Keratinocyte (primary cell): ENCODE measurements around the gene CDIPT. TPM values are rescaled to one million over a fixed set of nuclear protein-coding genes. Genes with fewer than 3 reads are reported as not detected.

Experiments
- DNase-seq: peaks from one replicate; pipeline ENCODE4 v3.0.0-alpha.2; 2011; ENCODE audit warnings: low read depth, missing footprints, low spot score
- FAIRE-seq: peaks from 2 replicates; lab custom pipeline; 2011; peaks lifted over from hg19 to GRCh38; lab: Jason Lieb, UNC
- H2AFZ ChIP-seq: 2 replicates; pipeline ENCODE4 v1.6.0; 2012; ENCODE audit warnings: low read length, control low read depth, inconsistent platforms; ENCODE audit not compliant: control insufficient read depth
- H3K27ac ChIP-seq: 2 replicates; pipeline ENCODE4 v1.5.1; 2011; ENCODE audit warnings: low read length; ENCODE audit not compliant: control insufficient read depth, insufficient read depth
- H3K27me3 ChIP-seq: 3 replicates; pipeline ENCODE4 v1.6.0; 2011; ENCODE audit warnings: low read length; ENCODE audit not compliant: control insufficient read depth, insufficient read depth; ENCODE audit errors: extremely low read depth
- H3K36me3 ChIP-seq, 2 experiments: 2 replicates in 1 of 2; 3 replicates in 1 of 2; pipeline ENCODE4 v1.5.1; 2011; ENCODE audit warnings: low read length in 2 of 2, mild to moderate bottlenecking in 1 of 2; ENCODE audit not compliant: control insufficient read depth in 2 of 2, insufficient read depth in 2 of 2; ENCODE audit errors: extremely low read depth in 1 of 2
- H3K4me1 ChIP-seq: 3 replicates; pipeline ENCODE4 v1.5.1; 2011; ENCODE audit warnings: low read length; ENCODE audit not compliant: control insufficient read depth, insufficient read depth; ENCODE audit errors: extremely low read depth
- H3K4me2 ChIP-seq: 3 replicates; pipeline ENCODE4 v1.6.0; 2011; ENCODE audit warnings: low read depth, low read length; ENCODE audit not compliant: control insufficient read depth, insufficient read depth; ENCODE audit errors: extremely low read depth
- H3K4me3 ChIP-seq, 3 experiments: fragments of 200-600 bp in 1 of 3; sonication (generic) in 1 of 3; 2 replicates in 2 of 3; 3 replicates in 1 of 3; pipeline ENCODE4 v1.5.1; 2011 to 2016; ENCODE audit warnings: low read length in 3 of 3, mild to moderate bottlenecking in 3 of 3, control low read depth in 2 of 3, inconsistent platforms in 1 of 3, low read depth in 1 of 3, mixed read lengths in 1 of 3, mixed run types in 1 of 3, moderate library complexity in 1 of 3; ENCODE audit not compliant: control insufficient read depth in 2 of 3, insufficient read depth in 2 of 3; ENCODE audit errors: extremely low read depth in 1 of 3
- H3K79me2 ChIP-seq: 2 replicates; pipeline ENCODE4 v1.6.0; 2012; ENCODE audit warnings: low read length; ENCODE audit not compliant: control insufficient read depth, insufficient read depth
- H3K9ac ChIP-seq: 3 replicates; pipeline ENCODE4 v1.6.0; 2011; ENCODE audit warnings: low read length; ENCODE audit not compliant: control insufficient read depth, insufficient read depth; ENCODE audit errors: extremely low read depth
- H3K9me1 ChIP-seq: 3 replicates; pipeline ENCODE4 v1.6.0; 2011; ENCODE audit warnings: low read length; ENCODE audit not compliant: control insufficient read depth, insufficient read depth; ENCODE audit errors: extremely low read depth
- H3K9me3 ChIP-seq: 2 replicates; pipeline ENCODE4 v1.5.1; 2012; ENCODE audit warnings: low read depth, low read length; ENCODE audit not compliant: control insufficient read depth
- H4K20me1 ChIP-seq: 3 replicates; pipeline ENCODE4 v1.6.0; 2011; ENCODE audit warnings: low read length; ENCODE audit not compliant: control insufficient read depth, insufficient read depth; ENCODE audit errors: extremely low read depth
- EZH2 ChIP-seq: IDR thresholded peaks from one replicate; pipeline ENCODE4 v1.6.1; 2012; ENCODE audit warnings: inconsistent platforms, mild to moderate bottlenecking, low read length, moderate library complexity
- dilution Hi-C: fragments of 300-500 bp; cut with MboI; formaldehyde crosslinking; loops from one replicate; pipeline ENCODE4 v1.7.0; 2020; ENCODE audit warnings: low sequenced_read_pairs; ENCODE audit not compliant: extremely low pct_ligation_motif_present
- polyA plus RNA-seq, 5 experiments: library from polyadenylated mRNA; depleted of rRNA in 3 of 5; stranded (reverse) in 3 of 5; stranded (forward) in 1 of 5; unstranded in 1 of 5; fragments of >200 nt; gene quantifications; 1 replicate in 1 of 5; 2 replicates in 3 of 5; 3 replicates in 1 of 5; pipeline versions ENCODE4 v1.2.1 to v1.2.3, GENCODE V29; 2011 to 2012; ENCODE audit warnings: missing spikeins in 2 of 5, low read depth in 1 of 5, low replicate concordance in 1 of 5
- TF ChIP-seq, protein P1 (sequence below), 3 experiments: IDR thresholded peaks in 1 of 3; conservative IDR thresholded peaks in 1 of 3; optimal IDR thresholded peaks in 1 of 3; 2 replicates in 2 of 3; 3 replicates in 1 of 3; pipeline versions ENCODE3 to v1.5.1; 2011; ENCODE audit warnings: low read length in 3 of 3, mild to moderate bottlenecking in 3 of 3, moderate library complexity in 2 of 3, control low read depth in 1 of 3, inconsistent platforms in 1 of 3; ENCODE audit not compliant: insufficient read depth in 2 of 3; ENCODE audit errors: extremely low read depth in 1 of 3

The CDIPT gene
- polyA plus RNA-seq, 1 donor (not counting 4 experiments of a cell fraction or from before 2014, with no cell fraction given) = 49.5 TPM

DNA sequence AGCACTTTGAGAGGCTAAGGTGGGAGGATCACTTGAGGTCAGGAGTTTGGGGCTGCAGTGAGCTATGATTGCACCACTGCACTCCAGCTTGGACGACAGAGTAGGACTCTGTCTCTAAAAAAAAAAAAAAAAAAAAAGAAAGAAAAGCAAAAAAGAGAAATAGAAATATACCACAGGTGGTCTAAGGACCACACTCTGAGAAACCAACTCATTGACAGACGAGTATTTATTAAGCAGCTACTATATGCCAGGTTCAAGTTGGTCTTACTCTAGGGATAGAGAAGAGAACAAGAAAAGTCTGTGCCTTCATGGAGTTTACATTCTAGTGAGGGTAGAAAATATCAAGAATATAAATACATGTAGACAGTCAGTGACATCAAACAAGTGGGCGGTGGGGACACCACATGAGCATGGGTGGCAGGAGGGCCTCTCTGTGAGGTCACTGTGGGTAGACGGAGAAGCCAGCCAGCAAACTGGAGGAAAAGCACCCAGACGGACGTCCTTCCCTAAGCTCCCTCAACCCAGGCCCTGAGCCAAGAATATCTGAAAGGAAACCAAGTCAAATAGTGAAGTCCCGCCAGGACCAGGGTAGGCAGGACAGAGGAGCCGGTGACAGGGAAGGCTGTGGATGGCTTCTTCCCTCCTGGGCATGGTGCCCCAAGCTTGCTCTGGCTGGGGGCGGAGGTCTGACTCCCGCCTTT lies 4.7 kb downstream of the CDIPT start:
- Histone ChIP-seq H3K36me3 (peaks cover 9 to 13% of the 10 kb centered on the region in 2 experiments), H3K27ac (no peak overlapping the region), H3K79me2 (peaks cover 8% of the 10 kb centered on the region), H3K9me1 (peaks cover 2% of the 10 kb centered on the region), H4K20me1 (no peaks in the 10 kb centered on the region), H3K27me3 (no peaks in the 10 kb centered on the region), H3K9ac (no peak overlapping the region), H3K4me3 (no peak overlapping the region), H3K4me2 (no peak overlapping the region), H2AFZ (no peak overlapping the region), H3K9me3 (no peaks in the 10 kb centered on the region), H3K4me1 (peaks cover 4% of the 10 kb centered on the region)
- DNase-seq = no peak
- TF ChIP-seq, protein P1, sequence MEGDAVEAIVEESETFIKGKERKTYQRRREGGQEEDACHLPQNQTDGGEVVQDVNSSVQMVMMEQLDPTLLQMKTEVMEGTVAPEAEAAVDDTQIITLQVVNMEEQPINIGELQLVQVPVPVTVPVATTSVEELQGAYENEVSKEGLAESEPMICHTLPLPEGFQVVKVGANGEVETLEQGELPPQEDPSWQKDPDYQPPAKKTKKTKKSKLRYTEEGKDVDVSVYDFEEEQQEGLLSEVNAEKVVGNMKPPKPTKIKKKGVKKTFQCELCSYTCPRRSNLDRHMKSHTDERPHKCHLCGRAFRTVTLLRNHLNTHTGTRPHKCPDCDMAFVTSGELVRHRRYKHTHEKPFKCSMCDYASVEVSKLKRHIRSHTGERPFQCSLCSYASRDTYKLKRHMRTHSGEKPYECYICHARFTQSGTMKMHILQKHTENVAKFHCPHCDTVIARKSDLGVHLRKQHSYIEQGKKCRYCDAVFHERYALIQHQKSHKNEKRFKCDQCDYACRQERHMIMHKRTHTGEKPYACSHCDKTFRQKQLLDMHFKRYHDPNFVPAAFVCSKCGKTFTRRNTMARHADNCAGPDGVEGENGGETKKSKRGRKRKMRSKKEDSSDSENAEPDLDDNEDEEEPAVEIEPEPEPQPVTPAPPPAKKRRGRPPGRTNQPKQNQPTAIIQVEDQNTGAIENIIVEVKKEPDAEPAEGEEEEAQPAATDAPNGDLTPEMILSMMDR (optimal IDR thresholded peaks at IDR 0.05 in 1 of 3, IDR thresholded peaks at IDR 0.05 in 1 of 3, conservative IDR thresholded peaks at IDR 0.05 in 1 of 3; ENCODE audit: extremely low read depth in 1 of 3, insufficient read depth in 2 of 3, low read length in 3 of 3) = no peak
- TF ChIP-seq EZH2 = no peak
- FAIRE-seq = no peak
- dilution Hi-C loops = no loop called here

DNA sequence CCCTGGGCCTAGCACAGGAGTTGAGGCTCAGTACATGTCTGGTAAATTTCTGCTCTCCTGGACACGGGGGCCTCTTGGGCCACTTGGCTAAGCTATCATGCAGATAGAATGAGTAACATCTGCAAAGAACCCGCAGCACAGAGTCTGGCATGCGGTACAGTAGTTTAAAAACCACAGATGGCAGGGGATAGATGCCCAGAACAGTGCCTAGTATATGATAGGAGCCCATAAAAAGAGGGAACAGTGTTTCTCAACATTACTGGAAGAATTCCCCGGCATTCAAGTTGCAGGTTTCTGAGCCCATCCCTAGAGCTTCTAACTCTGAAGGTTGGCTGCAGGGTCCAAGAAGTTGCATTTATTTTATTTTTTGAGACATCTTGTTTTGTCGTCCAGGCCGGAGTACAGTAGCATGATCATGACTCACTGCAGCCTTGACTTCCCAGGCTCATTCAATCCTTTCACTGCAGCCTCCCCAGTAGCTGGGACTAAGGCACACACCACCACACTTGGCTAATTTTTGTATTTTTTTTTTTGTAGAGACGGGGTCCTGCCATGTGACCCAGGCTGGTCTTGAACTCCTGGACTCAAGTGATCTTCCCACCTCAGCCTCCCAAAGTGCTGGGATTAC lies 5.8 kb downstream of the CDIPT start:
- dilution Hi-C loops = no loop called here
- H2AFZ ChIP-seq = no peak overlapping the region
- no peak for FAIRE-seq
- H3K9me3 ChIP-seq = no peaks in the 10 kb centered on the region
- H3K36me3 ChIP-seq = peaks cover 9 to 13% of the 10 kb centered on the region in 2 experiments
- no peak overlapping the region for H3K4me3 ChIP-seq
- TF ChIP-seq, protein P1 (optimal IDR thresholded peaks at IDR 0.05 in 1 of 3, IDR thresholded peaks at IDR 0.05 in 1 of 3, conservative IDR thresholded peaks at IDR 0.05 in 1 of 3; ENCODE audit: extremely low read depth in 1 of 3, insufficient read depth in 2 of 3, low read length in 3 of 3) = no peak
- no peak for TF ChIP-seq EZH2
- H4K20me1 ChIP-seq = no peaks in the 10 kb centered on the region
- H3K4me2 ChIP-seq = no peak overlapping the region
- no peak overlapping the region for H3K9ac ChIP-seq
- peaks cover 4% of the 10 kb centered on the region for H3K4me1 ChIP-seq
- H3K27me3 ChIP-seq = no peaks in the 10 kb centered on the region
- H3K27ac ChIP-seq = no peak overlapping the region
- H3K9me1 ChIP-seq = peaks cover 2% of the 10 kb centered on the region
- no peak for DNase-seq
- H3K79me2 ChIP-seq = peaks cover 4% of the 10 kb centered on the region
